OCI-LY3 (cell line): Measurements from ENCODE around the gene IRAK3.

Experiments
- CTCF ChIP-seq: fragments of 200-600, 300-600 bp; sonication (generic); IDR thresholded peaks from 2 replicates; pipeline ENCODE4 v1.5.1; 2014; ENCODE audit warnings: antibody characterized with exemption, low read length, low read depth
- EZH2phosphoT487 ChIP-seq: fragments of 200-600 bp; shearing (Covaris generic); IDR thresholded peaks from 2 replicates; pipeline ENCODE4 v1.6.1; 2018; ENCODE audit warnings: antibody characterized with exemption, mixed run types, low read depth

- TF ChIP-seq CTCF, result no peak
- TF ChIP-seq EZH2phosphoT487, result no peak
Measured at GRCh38 chr12:66272650-66273049, 83.6 kb downstream of the IRAK3 start.
